HTERT RPE-1 (cell line): Measurements from ENCODE around the gene TIPIN.
"Not testable (repeated sequence)": the region's sequence is repeated elsewhere in the genome, so short reads cannot be mapped to it uniquely, and the experiment has no call there.

Experiments used
- in situ Hi-C: fragments of 300-500 bp; cut with MboI; formaldehyde crosslinking; loops from 4 replicates; pipeline ENCODE4 v1.14.3; 2020; ENCODE audit warnings: low sequenced_read_pairs

TIPIN gene

GRCh38 chr15:66386204-66387123 is 30.0 kb upstream of the TIPIN start, which contains the start of gene MAP2K1:
Gene MAP2K1 (plus strand): TSS chr15:66386912. CDS start chr15:66387348, 436 bp downstream.
- in situ Hi-C loops = no loop called here

- in situ Hi-C loops = not testable (repeated sequence)
Observed at GRCh38 chr15:66381376-66381775, 24.9 kb upstream of the TIPIN start.

GRCh38 chr15:66378814-66379430 is 22.4 kb upstream of the TIPIN start:
- in situ Hi-C loops = no loop called here

DNA sequence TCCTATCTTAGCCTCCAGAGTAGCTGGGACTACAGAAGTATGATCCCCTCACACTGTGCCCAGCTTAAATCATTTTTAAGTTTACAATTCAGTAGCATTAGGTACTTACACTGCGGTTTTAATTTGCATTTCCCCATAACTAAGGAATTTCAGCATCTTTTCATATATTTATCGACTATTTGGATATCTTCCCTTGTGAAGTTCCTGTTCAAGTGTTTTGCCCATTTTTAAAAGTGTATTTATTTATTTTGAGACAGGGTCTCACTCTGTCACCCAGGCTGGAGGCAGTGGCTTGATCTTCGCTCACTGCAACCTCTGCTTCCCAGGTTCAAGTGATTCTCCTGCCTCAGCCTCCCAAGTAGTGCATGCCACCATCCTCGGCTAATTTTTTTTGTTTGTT is 17.7 kb upstream of the TIPIN start:
- in situ Hi-C loops = no loop called here

DNA sequence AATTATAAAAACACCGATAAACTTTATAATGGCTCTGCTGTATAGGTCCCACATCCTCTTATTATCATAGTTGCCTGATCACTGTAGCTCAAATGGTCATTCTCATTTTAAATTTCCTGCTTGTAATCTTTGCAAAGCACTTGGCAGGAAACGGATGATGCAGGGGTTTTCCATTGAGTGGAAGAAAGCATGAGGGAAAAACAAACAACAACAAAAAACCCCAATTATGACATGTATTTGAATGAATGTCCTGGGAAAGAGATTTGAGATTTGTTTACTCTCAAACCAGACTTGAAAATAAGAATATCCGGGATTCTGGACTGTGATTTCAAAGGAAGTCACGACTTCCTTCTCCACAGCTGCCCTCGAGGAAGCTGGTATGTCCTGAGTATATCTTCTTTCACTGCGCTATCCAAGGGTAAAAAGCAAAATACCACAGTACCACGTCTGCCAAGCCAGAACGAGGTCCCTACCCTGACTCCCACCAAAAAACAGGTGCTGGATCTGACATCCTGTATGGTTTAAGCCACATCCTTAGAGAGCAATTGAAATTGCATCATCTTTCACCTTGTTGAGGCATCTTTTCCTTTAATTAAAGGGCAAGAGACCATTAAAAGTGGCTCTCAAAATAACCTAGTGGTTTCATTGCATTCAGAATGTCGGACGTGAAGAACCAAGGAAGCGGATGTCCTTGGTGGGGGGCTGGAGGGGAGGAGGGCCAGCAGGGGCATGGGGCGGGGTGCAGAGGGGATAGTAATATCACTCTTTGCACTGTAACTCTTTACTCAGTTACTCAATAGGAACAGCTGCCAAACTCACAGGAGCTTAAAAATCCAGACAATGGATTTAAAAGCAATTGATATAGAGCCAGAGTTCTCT is 13.5 kb upstream of the TIPIN start:
- in situ Hi-C loops = no loop called here

GRCh38 chr15:66364944-66365528 is 8.6 kb upstream of the TIPIN start:
- in situ Hi-C loops = no loop called here

DNA sequence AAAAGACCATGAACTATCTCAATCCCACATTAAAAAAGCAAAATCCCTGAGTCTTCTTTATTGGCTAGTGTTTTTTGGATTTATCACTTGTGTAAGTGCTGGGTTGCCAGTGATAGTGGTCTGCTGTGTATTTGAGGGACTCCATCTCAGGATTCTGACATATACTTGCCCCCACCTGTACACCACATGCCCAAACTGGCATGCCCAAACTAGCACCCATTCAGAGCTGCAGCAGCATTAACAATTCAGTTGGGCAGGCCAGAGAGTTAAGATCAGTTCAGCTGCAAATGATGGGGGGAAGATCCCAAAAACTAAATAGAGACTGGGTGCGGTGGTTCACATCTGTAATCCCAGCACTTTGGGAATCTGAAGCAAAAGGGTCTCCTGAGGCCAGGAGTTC is 6.3 kb upstream of the TIPIN start:
- in situ Hi-C loops = no loop called here

GRCh38 chr15:66361745-66362460 is 5.4 kb upstream of the TIPIN start:
- in situ Hi-C loops = not testable (repeated sequence)

- in situ Hi-C loops = no loop called here
Observed at GRCh38 chr15:66359740-66360139, 3.3 kb upstream of the TIPIN start.

GRCh38 chr15:66356077-66356358 is 467 bp downstream of the TIPIN start:
- in situ Hi-C loops = no loop called here

- in situ Hi-C loops = not testable (repeated sequence)
Observed at GRCh38 chr15:66348530-66348929, 8.0 kb downstream of the TIPIN start.

DNA sequence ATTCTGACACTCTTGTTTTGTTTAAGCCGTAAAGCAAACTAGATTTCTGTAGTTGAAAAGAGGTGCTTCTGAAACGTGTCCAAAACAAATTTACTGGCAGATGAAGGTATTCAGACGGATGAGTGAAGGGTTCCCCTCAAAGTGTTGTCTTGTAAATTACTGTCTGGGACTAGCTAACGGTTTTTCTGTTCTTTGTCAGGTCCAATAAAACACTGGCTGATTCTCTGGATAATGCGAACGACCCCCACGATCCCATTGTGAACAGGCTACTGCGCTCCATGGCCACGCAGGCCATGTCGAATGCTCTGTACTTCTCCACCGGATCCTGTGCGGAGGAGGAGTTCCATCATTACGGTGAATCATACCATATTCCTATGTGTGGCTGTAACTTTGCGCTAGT is 27.7 kb downstream of the TIPIN start:
- in situ Hi-C loops = no loop called here

DNA sequence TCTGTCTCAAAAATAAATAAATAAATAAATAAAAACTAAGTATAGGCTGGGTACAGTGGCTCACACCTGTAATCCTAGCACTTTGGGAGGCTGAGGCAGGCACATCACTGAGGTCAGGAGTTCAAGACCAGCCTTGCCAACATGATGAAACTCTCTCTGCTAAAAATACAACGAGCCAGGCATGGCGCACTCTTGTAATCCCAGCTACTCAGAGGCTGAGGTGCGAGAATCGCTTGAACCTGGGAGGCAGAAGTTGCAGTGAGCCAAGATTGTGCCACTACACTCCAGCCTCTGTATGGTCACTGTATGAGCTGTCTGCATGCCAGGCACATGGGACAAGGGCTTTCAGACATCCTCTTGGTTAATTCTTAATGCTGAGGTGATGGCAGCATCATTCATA is 28.7 kb downstream of the TIPIN start:
- in situ Hi-C loops = no loop called here

DNA sequence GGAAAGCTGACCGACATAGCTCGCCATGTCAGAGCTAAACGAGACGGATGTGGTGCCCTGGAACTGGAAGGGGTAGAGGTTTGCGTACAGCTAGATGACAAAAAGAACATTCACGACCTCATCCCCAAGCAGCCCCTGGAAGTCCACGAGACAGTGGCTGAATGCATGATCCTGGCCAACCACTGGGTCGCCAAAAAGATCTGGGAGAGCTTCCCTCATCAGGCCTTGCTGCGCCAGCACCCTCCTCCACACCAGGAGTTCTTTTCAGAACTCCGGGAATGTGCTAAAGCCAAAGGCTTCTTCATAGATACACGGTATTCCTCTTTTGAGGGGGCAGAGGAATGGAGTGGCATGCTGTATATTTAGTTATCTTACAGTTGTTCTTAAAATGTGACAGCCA is 30.4 kb downstream of the TIPIN start:
- in situ Hi-C loops = no loop called here

DNA sequence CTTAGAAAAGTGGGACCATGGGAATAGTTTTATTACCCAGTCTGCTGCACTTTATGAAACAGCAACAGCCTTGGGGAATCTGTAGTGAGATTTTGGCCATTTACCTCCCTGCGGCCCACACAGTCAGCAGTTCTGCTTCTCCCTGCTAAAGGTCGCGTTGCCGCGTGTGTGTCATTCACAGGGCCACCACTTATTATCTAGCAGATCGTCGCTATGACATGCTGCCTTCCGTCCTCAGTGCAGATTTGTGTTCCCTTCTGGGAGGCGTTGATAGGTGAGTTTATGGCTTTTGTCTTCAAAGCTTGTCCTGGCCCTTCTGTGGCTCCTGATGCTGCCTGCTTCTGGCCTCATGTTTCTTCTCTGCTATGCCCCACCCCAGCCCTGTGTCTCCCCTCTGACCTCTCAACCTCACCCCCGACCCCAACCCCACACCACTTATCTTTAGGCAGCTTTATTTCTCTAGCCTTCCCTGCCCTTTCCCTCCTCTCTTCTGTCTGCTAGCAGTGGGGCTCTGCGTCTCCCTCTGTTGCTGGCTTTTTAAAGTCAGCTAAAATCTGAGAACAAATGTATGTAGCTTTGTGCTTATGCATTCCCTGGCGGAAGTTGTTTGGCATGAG is 33.1 kb downstream of the TIPIN start:
- in situ Hi-C loops = no loop called here

DNA sequence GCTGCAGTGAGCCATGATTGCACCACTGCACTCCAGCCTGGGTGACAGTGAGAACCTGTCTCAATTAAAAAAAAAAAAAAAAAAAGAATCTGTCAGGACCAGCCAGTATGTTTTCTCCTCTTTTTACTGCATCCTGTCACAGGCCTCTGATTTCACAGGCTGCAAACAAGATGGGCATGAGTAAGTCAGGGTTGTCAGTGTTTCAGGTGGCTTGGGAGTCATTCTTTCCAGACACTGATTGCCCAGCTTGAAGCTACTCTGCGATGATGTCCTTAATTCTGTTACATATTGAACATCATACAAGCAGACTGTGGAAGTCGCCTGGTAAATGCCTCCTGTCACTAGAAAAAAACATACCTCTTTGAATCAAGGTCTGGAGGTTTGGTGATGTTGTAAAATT is 44.3 kb downstream of the TIPIN start:
- in situ Hi-C loops = no loop called here

- in situ Hi-C loops = no loop called here
Observed at GRCh38 chr15:66310786-66311185, 45.7 kb downstream of the TIPIN start.

GRCh38 chr15:66309828-66310227 is 46.7 kb downstream of the TIPIN start:
- in situ Hi-C loops = no loop called here

DNA sequence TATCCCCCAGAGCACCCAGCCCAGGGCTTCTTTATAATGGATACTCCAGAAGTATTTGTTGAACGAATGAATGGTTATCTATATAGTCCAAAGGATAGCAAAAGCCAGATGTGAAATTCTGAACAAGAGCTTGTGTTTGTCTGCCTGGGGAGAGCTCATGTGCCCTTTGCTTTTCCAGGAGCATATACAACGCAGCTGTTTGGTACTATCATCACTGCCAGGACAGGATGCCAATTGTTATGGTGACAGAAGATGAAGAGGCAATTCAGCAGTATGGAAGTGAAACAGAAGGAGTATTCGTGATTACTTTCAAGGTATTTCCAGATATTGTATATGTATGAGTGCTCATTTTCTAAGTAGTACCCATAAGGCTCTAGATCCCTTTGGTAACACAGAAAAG is 48.0 kb downstream of the TIPIN start:
- in situ Hi-C loops = no loop called here

DNA sequence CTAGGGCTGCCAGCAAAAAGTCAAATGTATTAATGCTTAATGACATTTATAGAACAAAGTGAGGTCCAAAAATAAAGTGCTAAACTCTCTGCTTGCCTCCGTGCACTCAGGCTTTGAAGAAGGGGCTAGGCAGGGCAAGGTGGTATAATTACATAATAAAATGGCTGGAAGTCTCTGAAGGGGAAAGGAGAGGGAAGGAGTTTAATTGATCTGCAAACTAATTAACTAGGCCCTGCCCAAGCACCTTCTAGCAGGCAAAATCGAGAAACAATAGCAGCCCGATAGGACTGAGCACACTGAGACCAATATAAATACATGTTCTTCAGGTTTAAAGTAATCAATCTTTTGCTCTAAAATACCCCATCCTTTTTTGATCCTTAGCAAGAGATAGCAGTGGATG is 50.1 kb downstream of the TIPIN start:
- in situ Hi-C loops = no loop called here
